OCI-LY7 (cell line): ENCODE results near the gene TARDBP.

ENCODE experiments used
- CTCF ChIP-seq: fragments of 200-600 bp; sonication (generic); conservative IDR thresholded peaks from 2 replicates; pipeline ENCODE4 v1.5.1; 2014; ENCODE audit warnings: mild to moderate bottlenecking, antibody characterized with exemption, low read length, moderate library complexity, mixed read lengths
- EZH2phosphoT487 ChIP-seq: fragments of 200-600 bp; sonication (generic); IDR thresholded peaks from 2 replicates; pipeline ENCODE4 v1.6.1; 2018; ENCODE audit warnings: low read depth, borderline replicate concordance, mild to moderate bottlenecking, mixed run types, antibody characterized with exemption, low read length, moderate library complexity, mixed read lengths

- TF ChIP-seq CTCF: no peak
- TF ChIP-seq EZH2phosphoT487: no peak
These were observed 33.8 kb downstream of the TARDBP start for GRCh38 chr1:11046270-11046566.
